Trophoblast cell (in vitro differentiated cells and primary cell): ENCODE data around the gene DLGAP4.

ENCODE experiments used
- DNase-seq, 2 donors: peaks; one replicate each; pipeline ENCODE4 v3.0.0-alpha.2; 2016
- H2AFZ ChIP-seq: 2 replicates; pipeline ENCODE4 v1.6.1; 2013; ENCODE audit warnings: low read length, moderate library complexity, mild to moderate bottlenecking; ENCODE audit not compliant: insufficient read depth, poor library complexity
- H2AK5ac ChIP-seq: 2 replicates; pipeline ENCODE4 v1.6.1; 2013; ENCODE audit warnings: mild to moderate bottlenecking, low read length
- H2BK120ac ChIP-seq: 2 replicates; pipeline ENCODE4 v1.6.1; 2013; ENCODE audit warnings: low read length, mild to moderate bottlenecking, moderate library complexity; ENCODE audit not compliant: insufficient read depth, poor library complexity
- H2BK12ac ChIP-seq: 2 replicates; pipeline ENCODE4 v1.6.1; 2013; ENCODE audit warnings: mild to moderate bottlenecking, low read length, moderate library complexity
- H2BK5ac ChIP-seq: 2 replicates; pipeline ENCODE4 v1.6.1; 2013; ENCODE audit warnings: low read length, low read depth, moderate library complexity, mild to moderate bottlenecking; ENCODE audit not compliant: poor library complexity
- H3K14ac ChIP-seq: 2 replicates; pipeline ENCODE4 v1.6.1; 2013; ENCODE audit warnings: mild to moderate bottlenecking, low read length
- H3K18ac ChIP-seq: 2 replicates; pipeline ENCODE4 v1.6.1; 2013; ENCODE audit warnings: mild to moderate bottlenecking, low read length
- H3K23ac ChIP-seq: 2 replicates; pipeline ENCODE4 v1.6.1; 2013; ENCODE audit warnings: low read length
- H3K27ac ChIP-seq: 2 replicates; pipeline ENCODE4 v1.5.1; 2013; ENCODE audit warnings: low read depth, mild to moderate bottlenecking, inconsistent platforms, low read length, moderate library complexity
- H3K27me3 ChIP-seq: 2 replicates; pipeline ENCODE4 v1.6.1; 2013; ENCODE audit warnings: inconsistent platforms, mild to moderate bottlenecking, low read length, moderate library complexity; ENCODE audit not compliant: insufficient read depth
- H3K36me3 ChIP-seq, 2 experiments: 1 replicate in 1 of 2; 2 replicates in 1 of 2; pipeline ENCODE4 v1.6.1; 2013; ENCODE audit warnings: low read length in 2 of 2, mild to moderate bottlenecking in 2 of 2, moderate library complexity in 1 of 2; ENCODE audit not compliant: insufficient read depth in 2 of 2, control insufficient read depth in 1 of 2
- H3K4ac ChIP-seq: 2 replicates; pipeline ENCODE4 v1.6.1; 2013; ENCODE audit warnings: low read depth, mild to moderate bottlenecking, low read length, moderate library complexity
- H3K4me1 ChIP-seq, 2 experiments: 1 replicate in 1 of 2; 2 replicates in 1 of 2; pipeline ENCODE4 v1.6.1; 2013; ENCODE audit warnings: low read length in 2 of 2, mild to moderate bottlenecking in 2 of 2, moderate library complexity in 1 of 2; ENCODE audit not compliant: insufficient read depth in 2 of 2, control insufficient read depth in 1 of 2
- H3K4me2 ChIP-seq: 2 replicates; pipeline ENCODE4 v1.6.1; 2013; ENCODE audit warnings: inconsistent platforms, mild to moderate bottlenecking, low read length, moderate library complexity
- H3K4me3 ChIP-seq: 2 replicates; pipeline ENCODE4 v1.5.1; 2013; ENCODE audit warnings: mild to moderate bottlenecking, low read depth, low read length, inconsistent platforms
- H3K79me1 ChIP-seq: one replicate; pipeline ENCODE4 v1.6.1; 2013; ENCODE audit warnings: low read length
- H3K79me2 ChIP-seq: 2 replicates; pipeline ENCODE4 v1.6.1; 2013; ENCODE audit warnings: low read length, mild to moderate bottlenecking; ENCODE audit not compliant: control insufficient read depth, insufficient read depth, poor library complexity
- H3K9ac ChIP-seq: 2 replicates; pipeline ENCODE4 v1.6.1; 2013; ENCODE audit warnings: mild to moderate bottlenecking, low read length
- H3K9me3 ChIP-seq: 2 replicates; pipeline ENCODE4 v1.6.1; 2013; ENCODE audit warnings: low read depth, mild to moderate bottlenecking, control low read depth, inconsistent platforms, low read length; ENCODE audit not compliant: insufficient read depth
- H4K12ac ChIP-seq: 2 replicates; pipeline ENCODE4 v1.6.1; 2013; ENCODE audit warnings: low read depth, mild to moderate bottlenecking, low read length, moderate library complexity
- H4K8ac ChIP-seq: 2 replicates; pipeline ENCODE4 v1.6.1; 2013; ENCODE audit warnings: low read depth, mild to moderate bottlenecking, low read length, moderate library complexity
- H4K91ac ChIP-seq: one replicate; pipeline ENCODE4 v1.6.1; 2013; ENCODE audit warnings: low read depth, mild to moderate bottlenecking, low read length, moderate library complexity
- WGBS: extraction: QIAGEN DNeasy Blood & Tissue Kit; methylation state at CpG from one replicate; pipeline ENCODE4 v1.1.7; 2013; ENCODE audit warnings: missing lambda C conversion rate; ENCODE audit not compliant: insufficient read length, insufficient coverage; ENCODE audit errors: extremely low coverage; 5-methylcytosine and 5-hydroxymethylcytosine counted together

Gene DLGAP4

GRCh38 chr20:36368869-36369268 lies 62.7 kb downstream of the DLGAP4 start:
- H3K18ac ChIP-seq, result no peak overlapping the region
- H3K4me1 ChIP-seq, result no peaks in the 10 kb centered on the region
- no peak overlapping the region for H2BK120ac ChIP-seq
- H3K27me3 ChIP-seq, result no peaks in the 10 kb centered on the region
- DNase-seq, result no peak
- H3K27ac ChIP-seq, result no peak overlapping the region
- H3K36me3 ChIP-seq, result no peaks in the 10 kb centered on the region
- no peak overlapping the region for H2BK5ac ChIP-seq
- no peak overlapping the region for H2BK12ac ChIP-seq
- H2AFZ ChIP-seq, result no peak overlapping the region
- no peak overlapping the region for H3K4ac ChIP-seq
- H2AK5ac ChIP-seq, result no peak overlapping the region
- H4K91ac ChIP-seq, result no peak overlapping the region
- no peak overlapping the region for H3K4me2 ChIP-seq
- no peak overlapping the region for H4K12ac ChIP-seq
- no peaks in the 10 kb centered on the region for H3K79me2 ChIP-seq
- no peak overlapping the region for H3K4me3 ChIP-seq
- H4K8ac ChIP-seq, result no peak overlapping the region
- H3K9ac ChIP-seq, result no peak overlapping the region
- no CpG with 5 or more reads among the region's 14 CpGs for WGBS
- H3K23ac ChIP-seq, result no peak overlapping the region
- H3K14ac ChIP-seq, result no peak overlapping the region
- no peaks in the 10 kb centered on the region for H3K9me3 ChIP-seq
- no peaks in the 10 kb centered on the region for H3K79me1 ChIP-seq

- H2BK120ac ChIP-seq, result no peak overlapping the region
- no peaks in the 10 kb centered on the region for H3K79me2 ChIP-seq
- no peak overlapping the region for H3K9ac ChIP-seq
- H3K27ac ChIP-seq, result no peak overlapping the region
- H2BK12ac ChIP-seq, result no peak overlapping the region
- H3K4me1 ChIP-seq, result no peaks in the 10 kb centered on the region
- no peak overlapping the region for H3K23ac ChIP-seq
- no peaks in the 10 kb centered on the region for H3K9me3 ChIP-seq
- DNase-seq, result no peak
- H3K27me3 ChIP-seq, result no peaks in the 10 kb centered on the region
- H3K4ac ChIP-seq, result no peak overlapping the region
- no peak overlapping the region for H3K4me3 ChIP-seq
- no peak overlapping the region for H2AK5ac ChIP-seq
- H3K18ac ChIP-seq, result no peak overlapping the region
- no peaks in the 10 kb centered on the region for H3K79me1 ChIP-seq
- H4K12ac ChIP-seq, result no peak overlapping the region
- H4K91ac ChIP-seq, result no peak overlapping the region
- H2BK5ac ChIP-seq, result no peak overlapping the region
- no CpG with 5 or more reads among the region's 3 CpGs for WGBS
- H3K4me2 ChIP-seq, result no peak overlapping the region
- no peaks in the 10 kb centered on the region for H3K36me3 ChIP-seq
- no peak overlapping the region for H4K8ac ChIP-seq
- H2AFZ ChIP-seq, result no peak overlapping the region
- H3K14ac ChIP-seq, result no peak overlapping the region
Observed at GRCh38 chr20:36369739-36370138, 63.6 kb downstream of the DLGAP4 start.

- Histone ChIP-seq H3K36me3 (no peaks in the 10 kb centered on the region), H2BK12ac (no peak overlapping the region), H3K4me1 (no peaks in the 10 kb centered on the region), H3K18ac (no peak overlapping the region), H4K91ac (no peak overlapping the region), H2AK5ac (no peak overlapping the region), H4K12ac (no peak overlapping the region), H3K9ac (no peak overlapping the region), H3K79me2 (no peaks in the 10 kb centered on the region), H3K4me3 (peak overlapping the region; percentile 23), H3K14ac (no peak overlapping the region), H3K4ac (no peak overlapping the region), H2AFZ (no peak overlapping the region), H3K23ac (no peak overlapping the region), H2BK120ac (no peak overlapping the region), H3K9me3 (no peaks in the 10 kb centered on the region), H4K8ac (no peak overlapping the region), H3K27me3 (no peaks in the 10 kb centered on the region), H3K27ac (no peak overlapping the region), H2BK5ac (no peak overlapping the region), H3K79me1 (no peaks in the 10 kb centered on the region), H3K4me2 (no peak overlapping the region)
- WGBS, result no CpG with 5 or more reads among the region's 15 CpGs
- no peak for DNase-seq
Observed at GRCh38 chr20:36370991-36371790, 65.1 kb downstream of the DLGAP4 start.

- Histone ChIP-seq H3K4ac (no peak overlapping the region), H3K36me3 (no peaks in the 10 kb centered on the region), H3K9ac (no peak overlapping the region), H3K14ac (no peak overlapping the region), H3K27ac (no peak overlapping the region), H3K9me3 (no peaks in the 10 kb centered on the region), H3K79me1 (no peaks in the 10 kb centered on the region), H2AFZ (no peak overlapping the region), H3K4me1 (no peaks in the 10 kb centered on the region), H3K4me2 (no peak overlapping the region), H3K4me3 (no peak overlapping the region), H2BK12ac (no peak overlapping the region), H3K79me2 (no peaks in the 10 kb centered on the region), H2BK120ac (no peak overlapping the region), H4K12ac (no peak overlapping the region), H2AK5ac (no peak overlapping the region), H3K18ac (no peak overlapping the region), H3K23ac (no peak overlapping the region), H4K91ac (no peak overlapping the region), H2BK5ac (no peak overlapping the region), H3K27me3 (no peaks in the 10 kb centered on the region), H4K8ac (no peak overlapping the region)
- WGBS, result no CpG with 5 or more reads among the region's 7 CpGs
- no peak for DNase-seq
Observed at GRCh38 chr20:36372666-36373065, 66.5 kb downstream of the DLGAP4 start.
